Renal pelvis (tissue), 4 donors: ENCODE measurements around the gene ALG6. TPM values are rescaled to one million over a fixed set of nuclear protein-coding genes. Genes with fewer than 3 reads are reported as not detected.
"Not testable (repeated sequence)": the region's sequence is repeated elsewhere in the genome, so short reads cannot be mapped to it uniquely, and the experiment has no call there.

ENCODE experiments used
- DNase-seq: peaks from one replicate; pipeline ENCODE4 v3.0.0-alpha.2; 2013
- polyA plus RNA-seq, 3 donors: library from polyadenylated mRNA; unstranded; fragments of 120-200 nt; gene quantifications; one replicate each; pipeline ENCODE4 v1.2.1, GENCODE V29; 2013; ENCODE audit not compliant: insufficient read length in 3 of 3

The ALG6 gene
- polyA plus RNA-seq, 3 donors, result 21.1 to 25.2 (median 23.2) TPM

DNA sequence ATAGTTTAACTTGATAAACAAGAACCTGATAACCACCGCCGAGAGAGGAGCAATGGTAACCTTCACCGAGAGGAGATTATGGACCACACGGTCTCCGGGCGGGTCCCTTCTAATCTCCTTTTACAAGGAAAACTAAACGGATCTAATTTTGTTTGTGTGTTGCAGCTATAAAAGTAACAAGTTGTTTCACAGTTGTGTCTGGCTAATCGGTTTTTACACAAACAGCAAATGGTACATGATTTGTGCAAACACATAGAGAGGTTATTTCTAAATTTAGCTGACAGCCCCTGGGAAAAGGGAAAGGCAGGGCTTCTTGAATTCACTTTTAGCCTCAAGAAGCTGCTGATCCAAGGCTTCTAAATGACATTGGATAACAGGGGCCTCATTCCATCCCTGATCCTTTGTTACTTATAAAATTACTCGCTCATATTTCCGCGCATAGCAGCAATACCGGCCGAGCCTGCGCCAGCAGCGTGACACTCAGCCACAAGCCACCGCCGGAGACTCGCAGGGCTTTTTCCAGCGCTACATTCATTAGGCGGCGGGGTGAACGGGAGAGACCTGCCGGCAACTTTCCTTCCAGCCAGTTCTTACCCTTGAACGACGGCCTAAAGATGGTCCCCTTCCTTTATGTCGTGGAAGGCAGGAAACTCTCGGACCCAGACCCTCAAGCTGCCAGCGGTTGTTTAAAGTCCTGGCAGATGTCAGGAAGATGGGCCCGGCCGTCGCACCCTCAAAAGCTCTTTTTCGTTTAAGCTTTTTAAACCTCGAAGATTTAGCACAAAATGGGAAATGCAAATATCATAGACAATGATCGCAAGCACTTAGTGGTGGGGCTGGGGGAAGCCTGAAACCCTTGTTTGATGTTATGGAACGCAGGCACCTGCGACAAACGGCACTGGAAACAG, 40.7 kb upstream of the ALG6 start:
- no peak for DNase-seq

DNA sequence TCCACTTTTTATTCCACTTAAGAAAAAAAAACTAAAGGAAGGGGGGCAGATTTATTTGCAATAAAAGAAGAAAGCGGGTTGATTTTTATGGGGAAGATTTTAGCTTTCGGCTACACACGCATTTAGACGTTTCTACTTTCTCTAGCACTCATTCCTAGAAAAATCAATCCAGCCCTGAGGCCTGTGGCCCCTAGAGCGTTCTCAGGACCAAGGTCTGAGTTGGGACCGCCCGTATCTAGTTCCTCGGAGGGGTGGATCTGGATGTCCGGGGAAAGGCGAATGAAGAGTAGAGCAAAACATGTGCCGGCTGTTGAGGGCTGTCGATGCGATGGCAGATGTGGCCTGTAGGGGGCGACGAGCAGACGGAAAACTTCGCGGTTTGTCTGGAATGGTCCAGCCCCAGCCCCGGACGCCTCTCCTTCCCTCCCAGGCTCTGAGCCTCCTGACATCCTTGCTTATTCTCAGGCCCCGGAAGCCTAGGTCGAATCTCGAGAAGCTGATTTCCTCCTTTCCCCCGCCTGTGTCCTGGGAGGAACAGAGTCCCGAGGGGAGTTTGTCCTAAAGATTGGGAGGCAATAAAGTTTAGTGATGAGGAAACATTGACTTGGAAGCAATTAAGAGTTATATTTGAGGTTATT, 39.9 kb upstream of the ALG6 start:
- DNase-seq, result peak; percentile 70

DNA sequence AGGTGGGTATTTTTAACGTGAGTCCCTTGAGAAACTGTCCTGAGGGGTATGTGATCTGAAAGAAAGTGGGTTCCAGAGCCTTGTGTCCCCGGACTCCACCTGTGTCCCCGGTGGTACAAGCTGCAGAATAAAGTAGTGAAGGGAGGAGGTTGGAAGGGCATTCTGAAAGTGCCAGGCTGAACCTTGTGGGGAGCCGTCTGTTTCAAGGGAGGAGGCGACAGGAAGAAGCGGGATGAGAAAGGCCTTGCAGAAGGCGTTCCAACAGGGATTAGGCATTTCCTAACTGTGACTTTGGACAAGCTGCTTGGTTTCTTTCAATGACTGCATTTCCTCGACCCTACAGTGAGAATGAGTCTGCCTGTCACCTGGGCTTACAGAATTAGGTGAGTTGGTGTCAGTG, 39.3 kb upstream of the ALG6 start:
- DNase-seq, result no peak

DNA sequence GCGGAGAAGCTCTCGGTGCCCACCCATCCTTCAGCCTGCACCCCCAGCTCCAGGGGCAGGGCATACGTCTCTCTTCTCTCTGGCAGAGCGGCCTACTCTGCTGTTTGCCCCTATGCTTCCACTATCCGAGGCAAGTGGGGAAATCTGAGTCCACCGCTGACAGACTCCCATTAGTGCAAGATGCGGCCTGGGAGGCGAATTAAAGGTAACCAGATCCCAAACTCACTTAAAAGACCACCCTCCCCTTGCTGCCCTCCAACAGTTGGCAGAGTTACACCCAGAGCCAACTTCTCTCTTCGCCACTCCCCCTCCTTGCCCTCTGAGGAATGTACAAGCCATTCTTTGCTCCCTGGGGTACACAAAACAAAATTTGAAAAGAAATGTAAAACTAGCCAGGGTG, 38.6 kb upstream of the ALG6 start:
- no peak for DNase-seq

DNA sequence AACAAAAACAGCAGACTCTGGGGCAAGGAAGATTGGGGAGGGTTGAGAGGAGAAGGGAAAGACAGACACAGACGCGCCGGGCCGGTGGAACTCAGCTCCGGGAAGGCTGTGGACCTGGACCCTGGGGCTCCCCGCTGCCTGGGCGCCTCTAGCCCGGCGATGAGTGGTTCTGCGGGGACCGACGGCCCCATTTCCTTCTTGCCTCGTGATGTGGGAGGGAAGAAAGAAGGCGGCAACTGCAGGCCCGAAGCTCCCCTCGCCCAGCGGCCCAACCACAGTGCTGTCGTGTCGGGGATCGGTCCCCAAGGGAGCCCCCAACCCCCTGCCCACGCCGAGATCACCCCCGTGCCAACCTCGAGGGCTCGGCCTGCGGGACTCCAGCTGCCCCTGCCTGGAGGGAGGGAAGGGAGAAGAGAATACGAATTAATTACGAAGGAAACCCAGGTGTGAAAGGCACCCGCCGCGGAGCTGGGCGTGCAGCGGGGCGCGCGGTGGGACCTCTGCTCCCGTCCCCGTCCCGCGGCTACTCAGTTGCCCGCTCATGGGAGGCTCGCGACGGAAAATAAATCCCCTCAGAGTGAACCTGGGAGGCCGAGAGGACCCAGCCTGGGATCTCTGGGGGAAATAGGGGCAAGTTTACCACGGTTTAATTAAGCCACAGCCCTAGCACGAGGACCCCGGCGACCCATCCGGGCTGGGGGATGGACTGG, 37.7 kb upstream of the ALG6 start:
- no peak for DNase-seq

DNA sequence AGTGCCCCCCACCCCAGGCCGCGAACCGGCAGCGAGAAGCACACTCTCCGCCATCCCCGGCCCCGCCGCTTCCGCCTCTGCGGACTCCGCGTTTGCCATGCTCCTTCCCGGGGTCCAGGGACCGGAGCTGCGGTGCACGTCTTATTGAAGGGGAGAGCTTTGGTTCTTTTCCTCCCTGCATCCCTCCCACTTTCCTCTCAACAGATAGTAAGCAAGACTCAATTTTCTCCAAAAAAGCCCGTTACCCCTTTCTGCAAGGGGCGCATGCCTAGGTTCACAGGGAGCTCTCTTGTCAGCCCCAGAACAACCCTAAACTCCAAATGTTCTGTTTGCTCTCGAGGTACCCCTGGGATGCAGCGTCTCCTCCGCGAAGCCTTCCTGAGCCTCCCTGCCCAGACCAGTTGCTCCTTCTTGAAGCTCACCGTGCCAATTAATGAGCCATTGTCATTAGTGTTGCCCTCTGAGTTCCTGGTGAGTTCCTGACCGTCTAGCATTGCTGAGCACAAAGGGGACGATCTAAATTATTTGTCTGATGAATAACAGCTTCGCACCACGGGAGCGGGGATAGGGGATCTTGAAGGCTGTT, 37.0 kb upstream of the ALG6 start:
- no peak for DNase-seq

DNA sequence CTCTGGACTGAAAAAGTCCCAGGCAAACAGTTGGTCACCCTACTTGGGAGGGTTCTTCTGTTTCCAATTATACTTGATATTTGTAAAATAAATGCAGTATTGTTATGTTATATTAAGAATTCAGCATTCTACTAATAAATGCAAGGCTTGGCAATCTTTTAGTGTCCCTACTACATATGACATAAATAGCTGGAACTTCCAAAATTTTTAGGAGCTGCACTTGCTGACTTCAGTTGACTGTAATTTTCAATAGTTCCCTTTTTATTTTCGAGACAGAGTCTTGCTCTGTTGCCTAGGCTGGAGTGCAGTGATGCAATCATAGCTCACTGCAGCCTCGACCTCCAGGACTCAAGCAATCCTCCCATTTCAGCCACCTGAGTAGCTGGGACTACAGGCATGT, 25.0 kb upstream of the ALG6 start:
- DNase-seq, result no peak

DNA sequence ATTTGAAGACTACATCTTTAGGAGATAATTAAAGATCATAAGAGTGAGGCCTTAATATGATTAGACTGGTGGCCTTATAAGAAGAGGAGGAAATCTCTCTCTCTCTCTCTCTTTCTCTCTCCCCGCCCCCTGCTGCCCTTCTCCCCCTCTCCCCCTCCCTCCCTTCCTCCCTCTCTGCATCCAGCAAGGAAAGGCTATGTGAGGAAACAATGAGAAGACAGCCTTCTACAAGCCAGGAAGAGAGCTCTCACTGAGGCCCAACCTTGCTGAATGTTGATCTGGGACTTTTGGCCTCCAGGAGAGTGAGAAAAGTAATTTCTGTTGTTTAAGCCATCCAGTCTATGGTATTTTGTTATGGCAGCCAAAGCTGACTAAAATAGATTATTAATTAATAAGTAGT, 23.5 kb upstream of the ALG6 start:
- no peak for DNase-seq

DNA sequence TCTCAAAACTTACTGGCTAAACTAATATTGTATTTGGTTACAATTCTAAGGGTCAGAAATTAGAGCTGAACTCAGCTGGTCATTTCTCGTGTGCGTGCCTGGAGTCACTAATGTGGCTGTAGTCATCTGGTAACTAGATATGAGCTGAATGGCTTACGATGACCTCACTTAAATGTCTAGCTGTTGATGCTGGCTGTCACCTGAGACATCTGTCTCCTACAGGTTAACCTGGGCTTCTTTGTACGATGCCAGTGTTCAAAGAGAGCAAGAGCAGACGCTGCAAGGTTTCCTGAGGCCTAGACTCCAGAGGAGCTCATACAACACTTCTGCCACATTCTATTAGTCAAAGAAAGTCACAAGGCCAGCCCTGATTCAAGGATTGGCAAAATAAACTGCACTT, 17.1 kb upstream of the ALG6 start:
- DNase-seq, result no peak

DNA sequence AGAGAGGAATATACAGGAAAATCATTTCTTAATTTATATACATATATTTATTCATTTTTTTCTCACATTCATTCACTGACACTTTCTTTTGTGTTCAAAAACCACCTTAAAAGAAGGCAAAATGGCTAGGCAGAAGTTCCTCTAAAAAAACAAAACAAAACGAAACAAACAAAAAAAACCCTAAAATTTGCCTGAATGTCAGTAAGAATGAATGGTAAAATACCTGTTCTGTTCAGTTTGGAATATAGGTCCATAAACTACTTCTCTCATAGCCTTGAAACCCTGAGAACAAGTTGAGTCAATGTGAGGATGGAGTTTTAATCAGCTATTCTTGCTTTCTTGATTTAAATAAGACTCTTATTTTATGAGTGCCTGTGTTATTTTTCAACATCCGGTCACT, 14.7 kb upstream of the ALG6 start:
- DNase-seq, result no peak

DNA sequence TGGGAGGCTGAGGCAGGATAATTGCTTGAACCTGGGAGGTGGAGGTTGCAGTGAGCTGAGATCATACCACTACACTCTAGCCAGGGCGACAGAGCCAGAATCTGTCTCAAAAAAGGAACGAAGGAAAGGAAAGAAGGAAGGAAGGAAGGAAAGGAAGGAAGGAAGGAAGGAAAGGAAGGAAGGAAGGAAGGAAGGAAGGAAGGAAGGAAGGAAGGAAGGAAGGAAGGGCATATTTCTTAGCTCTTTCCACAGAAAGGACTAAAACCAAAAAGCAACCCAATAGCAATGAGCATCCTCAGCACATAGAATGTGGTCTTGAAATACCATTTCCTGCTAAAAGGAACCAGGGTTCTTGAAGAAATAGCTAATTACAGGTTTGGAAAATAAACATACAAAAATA, 11.2 kb upstream of the ALG6 start:
- DNase-seq, result not testable (repeated sequence)

DNA sequence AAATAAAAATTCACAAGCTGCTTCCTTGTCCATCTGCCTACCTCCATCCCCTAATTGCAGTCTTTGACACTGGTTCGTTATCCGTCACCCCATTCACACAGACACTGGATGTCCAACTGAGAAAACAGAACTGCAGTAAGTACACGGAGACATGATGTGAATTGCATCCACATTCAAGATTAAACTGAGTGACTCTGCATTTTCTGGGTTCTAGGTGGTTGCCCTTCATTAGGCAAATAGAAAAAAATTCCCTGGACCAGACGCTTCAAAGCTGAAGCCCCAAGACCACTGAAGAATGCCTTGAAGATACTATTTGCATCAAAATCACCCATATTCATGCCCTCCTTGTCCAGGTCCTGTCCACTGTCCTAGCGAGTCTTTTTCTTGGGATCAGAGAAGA, 7.9 kb upstream of the ALG6 start:
- DNase-seq, result no peak

DNA sequence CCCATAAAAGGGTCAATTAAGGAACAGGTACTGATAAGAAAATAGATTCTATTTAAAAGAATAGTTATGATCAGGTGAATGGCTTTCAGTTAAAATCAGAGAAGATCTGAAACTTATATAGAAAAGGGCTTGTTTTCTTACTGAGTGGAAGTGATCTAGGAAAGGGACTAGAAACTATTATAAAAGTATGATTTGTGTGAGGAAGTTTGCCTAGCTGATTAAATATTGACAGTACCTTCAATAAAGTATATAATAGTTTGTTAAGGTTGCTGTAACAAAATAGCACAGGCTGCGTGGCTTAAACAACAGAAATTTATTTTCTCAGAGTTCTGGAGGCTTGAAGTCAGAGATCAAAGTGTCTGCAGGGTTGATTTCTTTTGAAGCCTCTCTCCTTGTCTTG, 5.4 kb upstream of the ALG6 start:
- no peak for DNase-seq

DNA sequence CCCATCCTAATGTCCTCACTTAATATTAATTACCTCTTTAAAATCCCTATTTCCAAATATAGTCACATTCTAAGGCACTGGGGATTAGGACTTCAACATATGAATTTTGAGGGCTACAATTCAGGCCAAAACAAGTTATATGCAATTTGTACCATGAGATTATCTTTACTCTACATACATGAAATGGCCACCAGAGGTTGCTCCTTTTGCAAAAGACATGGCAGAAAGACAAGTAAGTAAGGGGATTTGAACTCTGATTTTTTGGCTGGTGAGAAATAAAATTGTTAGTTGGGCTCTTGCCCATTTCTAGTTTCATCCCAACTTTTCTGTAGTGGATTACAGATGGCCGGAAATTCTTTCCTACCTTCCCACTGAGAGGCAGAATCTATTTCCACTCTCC, 4.8 kb upstream of the ALG6 start:
- no peak for DNase-seq

DNA sequence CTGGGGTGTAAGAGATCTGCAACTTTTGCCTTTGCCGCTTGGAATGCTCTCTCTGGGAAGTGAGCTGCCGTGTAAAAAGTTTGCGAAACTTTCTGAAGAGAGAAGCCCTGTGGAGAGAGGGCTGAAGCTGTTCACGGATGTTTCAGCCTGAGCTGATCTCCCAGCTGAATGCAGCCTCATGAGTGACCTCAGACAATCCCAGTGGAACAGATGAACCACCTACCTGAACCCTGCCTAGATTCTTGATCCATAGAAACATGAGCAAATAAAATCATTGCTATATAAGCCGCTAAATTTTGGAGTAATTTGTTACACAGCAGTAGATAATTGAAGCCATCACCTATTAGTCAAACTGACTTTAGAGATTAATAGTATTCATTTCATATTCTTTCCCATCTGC, 4.4 kb upstream of the ALG6 start:
- no peak for DNase-seq

DNA sequence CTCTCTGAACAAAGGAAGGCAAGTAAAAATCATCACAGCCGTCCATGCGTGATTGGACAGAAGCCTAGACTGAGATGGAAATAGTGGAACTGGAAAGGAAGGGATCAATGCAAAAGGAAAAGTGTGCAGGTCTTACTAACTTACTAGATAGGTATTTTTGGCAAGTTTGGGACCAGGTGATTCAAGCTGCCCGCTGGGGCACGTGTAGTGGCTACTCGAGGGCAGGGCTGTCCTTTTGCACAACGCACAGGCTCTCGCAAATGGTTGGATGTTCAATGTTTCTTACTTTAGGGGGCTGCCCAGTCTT, 566 bp upstream of the ALG6 start:
- no peak for DNase-seq

DNA sequence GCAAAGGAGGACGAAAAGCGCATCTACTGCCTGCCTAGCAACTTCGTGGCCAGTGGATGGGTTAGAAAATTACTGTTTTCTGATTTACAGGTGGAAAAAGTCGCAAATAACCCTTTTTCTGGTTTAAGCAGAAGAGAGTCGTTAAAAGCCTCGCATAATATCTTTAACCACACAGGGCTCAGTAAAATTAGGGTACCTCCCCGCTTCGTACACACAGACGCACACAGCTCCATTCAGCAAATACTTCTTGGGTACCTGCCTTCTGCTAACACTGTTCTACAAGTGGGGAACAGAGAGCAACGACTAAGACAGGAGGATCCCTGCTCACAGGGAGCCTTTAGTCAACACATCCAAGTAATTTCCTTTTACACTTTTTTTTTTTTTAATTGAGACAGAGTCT, 704 bp downstream of the ALG6 start:
- DNase-seq, result no peak

DNA sequence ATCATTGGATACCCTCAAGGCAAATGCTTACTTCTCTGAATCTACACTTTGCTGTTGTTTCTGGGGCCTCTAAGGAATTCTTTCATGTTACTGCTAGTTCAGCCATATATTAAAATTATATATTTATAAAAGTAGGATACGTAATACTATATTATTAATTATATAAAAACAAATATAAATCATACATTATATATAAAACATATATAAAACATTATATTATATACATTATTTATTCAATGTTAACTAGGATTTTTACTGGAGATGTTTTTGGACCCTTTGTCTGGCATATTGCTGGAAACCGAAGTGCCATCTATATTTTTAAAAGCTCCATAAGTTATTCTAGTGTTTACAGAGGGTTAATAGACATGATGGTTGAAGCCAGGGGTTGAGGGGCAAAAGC, 12.2 kb downstream of the ALG6 start:
- DNase-seq, result no peak

DNA sequence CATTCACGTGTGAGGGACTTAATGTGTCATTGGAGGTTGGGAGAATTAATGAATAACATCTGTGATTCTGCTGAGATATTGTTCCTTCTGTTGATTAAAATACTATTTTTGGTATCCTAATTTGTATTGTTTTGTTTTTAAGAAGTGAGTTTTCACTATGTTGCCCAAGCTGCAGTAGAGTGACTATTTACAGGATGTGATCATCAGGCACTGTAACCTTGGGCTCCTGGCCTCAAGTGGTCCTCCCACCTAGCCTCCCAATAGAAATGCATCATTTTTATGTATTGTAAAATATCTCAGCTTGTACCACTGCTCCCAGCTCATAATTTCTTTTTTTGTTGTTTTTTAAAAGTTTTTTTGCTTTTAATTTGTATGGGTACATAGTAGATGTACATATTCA, 14.3 kb downstream of the ALG6 start:
- no peak for DNase-seq

DNA sequence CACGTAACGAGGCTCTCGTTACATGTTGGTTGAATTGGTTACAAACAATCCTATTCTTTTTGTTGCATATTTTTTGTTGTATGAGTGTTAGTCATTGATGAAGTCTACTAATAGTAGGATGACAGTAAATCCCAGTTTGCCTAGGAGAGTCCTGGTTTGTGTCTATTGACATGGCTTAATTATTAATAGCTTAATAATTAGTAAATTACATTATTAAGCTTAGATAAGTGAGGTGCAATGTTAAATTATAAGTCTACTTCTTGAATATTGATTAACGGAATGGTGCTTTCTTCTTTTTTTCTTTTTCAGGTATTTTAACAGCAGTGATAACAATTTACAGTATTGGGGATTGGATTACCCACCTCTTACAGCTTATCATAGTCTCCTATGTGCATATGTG, 34.5 kb downstream of the ALG6 start:
- no peak for DNase-seq

DNA sequence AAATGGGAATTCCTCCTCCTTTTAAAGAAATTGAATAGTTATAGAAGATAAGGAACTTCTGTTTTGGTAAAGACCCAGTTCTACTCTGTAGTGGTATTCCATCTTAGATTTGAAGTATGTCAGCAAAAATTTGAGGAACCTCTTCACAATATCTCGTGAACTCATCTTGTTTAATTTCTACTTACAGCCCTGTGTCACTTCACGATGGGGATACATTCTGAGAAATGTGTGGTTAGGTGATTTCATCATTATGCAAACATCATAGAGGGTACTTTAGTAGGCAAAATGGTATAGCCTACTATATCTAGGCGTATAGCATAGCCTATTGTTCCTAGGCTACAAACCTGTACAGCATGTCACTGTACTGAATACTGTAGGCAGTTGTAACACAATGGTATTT, 36.0 kb downstream of the ALG6 start:
- DNase-seq, result no peak

DNA sequence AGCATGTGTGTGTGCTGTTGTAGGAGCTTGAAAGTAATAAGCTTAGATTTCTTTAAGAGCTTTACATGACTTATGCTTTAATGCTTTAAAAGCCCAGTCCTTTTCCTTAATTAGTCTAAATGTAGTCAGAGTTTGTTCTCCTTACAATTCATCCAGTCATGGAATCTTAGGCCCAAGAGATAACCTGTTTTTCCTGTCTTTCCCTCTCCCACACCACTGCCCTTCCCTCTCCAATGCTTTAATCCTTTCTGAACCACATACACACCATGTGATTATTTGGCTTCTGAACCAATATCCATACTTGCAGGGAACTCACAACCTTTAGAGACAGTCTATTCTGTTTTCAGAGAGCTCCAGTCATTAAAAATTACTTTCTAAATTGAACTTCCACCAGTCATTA, 37.6 kb downstream of the ALG6 start:
- no peak for DNase-seq

DNA sequence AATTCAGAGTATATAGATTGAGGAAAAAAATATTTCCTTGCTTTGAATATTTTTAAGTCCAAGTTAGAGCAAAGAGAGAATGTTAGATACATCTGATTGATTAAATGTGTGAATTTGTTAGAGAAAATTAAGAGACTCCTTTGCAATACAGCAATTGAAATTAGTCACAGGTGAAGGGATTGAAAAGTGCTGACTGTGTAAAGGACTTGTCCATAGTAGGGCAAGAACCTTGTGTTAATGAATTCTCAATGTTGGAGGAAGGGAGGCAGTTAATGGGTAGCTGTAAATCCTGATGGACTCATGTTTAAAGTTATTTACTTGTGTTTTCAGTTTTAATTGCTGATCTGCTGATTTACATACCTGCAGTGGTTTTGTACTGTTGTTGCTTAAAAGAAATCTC, 38.6 kb downstream of the ALG6 start:
- no peak for DNase-seq
